ENCODE data around the gene F12.

F12 gene

GRCh38 chr5:177405805-177406204 is 3.6 kb downstream of the F12 start:
- in situ Hi-C loops (cut with HindIII; ENCODE audit: low pct_ligation_motif_present, low sequenced_read_pairs) = no loop called here
- Histone ChIP-seq H3K36me3 (replicated peaks) (no peaks in the 10 kb centered on the region), H3K27me3 (replicated peaks) (peaks cover 10% of the 10 kb centered on the region), H3K4me3 (ENCODE audit: low read depth, low read length) (no peak overlapping the region), H3K27ac (no peak overlapping the region)
- no peak for TF ChIP-seq CTCF (IDR thresholded peaks at IDR 0.05; ENCODE audit: low read depth, low read length, missing control alignments)
- no peak for DNase-seq

DNA sequence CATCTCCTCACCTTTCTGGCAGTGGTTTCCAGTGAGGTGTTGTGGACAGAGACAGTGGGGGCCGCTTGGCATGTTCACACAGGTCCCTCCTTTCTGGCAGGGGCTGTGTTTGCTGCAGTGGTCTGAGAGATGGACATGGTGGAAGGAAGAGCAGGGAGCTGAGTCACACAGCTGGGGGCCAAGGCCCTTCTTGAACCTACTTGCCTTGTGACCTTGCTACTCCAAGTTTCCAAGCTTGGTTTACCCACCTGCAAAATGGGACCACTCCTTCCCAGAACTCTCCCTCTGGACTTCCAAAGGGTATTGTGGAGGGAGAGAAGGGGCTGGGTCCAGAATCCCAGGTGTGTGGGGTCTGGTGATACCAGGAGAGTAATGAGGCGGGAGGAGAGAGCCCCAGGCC is 4.1 kb downstream of the F12 start:
- H3K27ac ChIP-seq = no peak overlapping the region

GRCh38 chr5:177404641-177405179 is 4.7 kb downstream of the F12 start:
- TF ChIP-seq CTCF (IDR thresholded peaks at IDR 0.05; ENCODE audit: low read depth, low read length, missing control alignments) = no peak
- in situ Hi-C loops (cut with HindIII; ENCODE audit: low pct_ligation_motif_present, low sequenced_read_pairs) = no loop called here
- Histone ChIP-seq H3K27me3 (replicated peaks) (peaks cover 20% of the 10 kb centered on the region), H3K4me3 (ENCODE audit: low read depth, low read length) (peak overlapping the region; percentile 63), H3K27ac (no peak overlapping the region), H3K36me3 (replicated peaks) (no peaks in the 10 kb centered on the region)
- DNase-seq = no peak

More for the DNA sequence above, 4.1 kb downstream of the F12 start:
- TF ChIP-seq CTCF (IDR thresholded peaks at IDR 0.05; ENCODE audit: low read depth, low read length, missing control alignments) = no peak
- DNase-seq = no peak
- in situ Hi-C loops (cut with HindIII; ENCODE audit: low pct_ligation_motif_present, low sequenced_read_pairs) = no loop called here
- Histone ChIP-seq H3K4me3 (ENCODE audit: low read depth, low read length) (no peak overlapping the region), H3K27me3 (replicated peaks) (peaks cover 15% of the 10 kb centered on the region), H3K36me3 (replicated peaks) (no peaks in the 10 kb centered on the region)

- Histone ChIP-seq H3K27me3 (replicated peaks) (peaks cover 20% of the 10 kb centered on the region), H3K4me3 (ENCODE audit: low read depth, low read length) (peak overlapping the region; percentile 63), H3K36me3 (replicated peaks) (no peaks in the 10 kb centered on the region), H3K27ac (no peak overlapping the region)
- TF ChIP-seq CTCF (IDR thresholded peaks at IDR 0.05; ENCODE audit: low read depth, low read length, missing control alignments) = peak; percentile 72
- DNase-seq = peak; percentile 52
- in situ Hi-C loops (cut with HindIII; ENCODE audit: low pct_ligation_motif_present, low sequenced_read_pairs) = no loop called here
These were observed 5.3 kb downstream of the F12 start for GRCh38 chr5:177403792-177404640.

- H3K27ac ChIP-seq = no peak overlapping the region
- in situ Hi-C loops (cut with HindIII; ENCODE audit: low pct_ligation_motif_present, low sequenced_read_pairs) = no loop called here
- H3K27me3 ChIP-seq (replicated peaks) = peaks cover 20% of the 10 kb centered on the region
- peak overlapping the region; percentile 63 for H3K4me3 ChIP-seq (ENCODE audit: low read depth, low read length)
- TF ChIP-seq CTCF (IDR thresholded peaks at IDR 0.05; ENCODE audit: low read depth, low read length, missing control alignments) = no peak
- H3K36me3 ChIP-seq (replicated peaks) = no peaks in the 10 kb centered on the region
- no peak for DNase-seq
These were observed 6.1 kb downstream of the F12 start for GRCh38 chr5:177403102-177403791.
